Spleen (tissue), 11 donors: Measurements from ENCODE around the gene S100A3. TPM values are rescaled to one million over a fixed set of nuclear protein-coding genes. Genes with fewer than 3 reads are reported as not detected.
"Not testable (repeated sequence)": the region's sequence is repeated elsewhere in the genome, so short reads cannot be mapped to it uniquely, and the experiment has no call there.

Source experiments
- DNase-seq: peaks from one replicate; pipeline ENCODE4 v3.0.0-alpha.2; 2020
- H3K27ac ChIP-seq, 8 donors: fragments of 200-600 bp; sonication (generic) in 7 of 8; 1 replicate in 4 of 8; 2 replicates in 4 of 8; pipeline versions ENCODE4 v1.5.0 to v1.8.0; 2016 to 2021; ENCODE audit warnings: inconsistent platforms in 4 of 8, mild to moderate bottlenecking in 4 of 8, moderate library complexity in 1 of 8
- H3K27me3 ChIP-seq, 7 donors: fragments of 200-600 bp; sonication (generic) in 6 of 7; replicated peaks in 1 of 7; 1 replicate in 4 of 7; 2 replicates in 3 of 7; pipeline versions ENCODE4 v1.5.0 to v1.8.0; 2016 to 2021; ENCODE audit warnings: inconsistent platforms in 3 of 7, mild to moderate bottlenecking in 1 of 7
- H3K36me3 ChIP-seq, 6 donors: fragments of 200-600 bp; sonication (generic) in 5 of 6; 1 replicate in 4 of 6; 2 replicates in 2 of 6; pipeline versions ENCODE4 v1.5.0 to v1.8.0; 2016 to 2021; ENCODE audit warnings: inconsistent platforms in 2 of 6
- H3K4me1 ChIP-seq, 6 donors: fragments of 200-600 bp; sonication (generic) in 5 of 6; 1 replicate in 3 of 6; 2 replicates in 3 of 6; pipeline versions ENCODE4 v1.5.0 to v1.8.0; 2016 to 2021; ENCODE audit warnings: inconsistent platforms in 3 of 6
- H3K4me3 ChIP-seq, 8 donors: fragments of 200-600 bp; sonication (generic) in 7 of 8; 1 replicate in 4 of 8; 2 replicates in 4 of 8; pipeline versions ENCODE4 v1.5.0 to v1.8.0; 2016 to 2021; ENCODE audit warnings: inconsistent platforms in 4 of 8, mild to moderate bottlenecking in 4 of 8, moderate library complexity in 2 of 8
- H3K9me3 ChIP-seq, 8 donors: fragments of 200-600 bp; sonication (generic) in 7 of 8; 1 replicate in 4 of 8; 2 replicates in 4 of 8; pipeline versions ENCODE4 v1.5.0 to v1.8.0; 2016 to 2021; ENCODE audit warnings: inconsistent platforms in 4 of 8
- CTCF ChIP-seq, 11 experiments: fragments of 200-600 bp in 7 of 11; fragments of 450-650 bp in 4 of 11; sonication (generic) in 4 of 11; IDR thresholded peaks in 8 of 11; conservative IDR thresholded peaks in 3 of 11; 1 replicate in 7 of 11; 2 replicates in 4 of 11; pipeline versions ENCODE4 v1.4.0 to v1.8.0; 2016 to 2021; ENCODE audit warnings: antibody characterized with exemption in 11 of 11, inconsistent platforms in 4 of 11, mild to moderate bottlenecking in 1 of 11
- POLR2A ChIP-seq, 3 donors: fragments of 450-650 bp; IDR thresholded peaks; one replicate each; pipeline ENCODE4 v1.5.1; 2017; ENCODE audit warnings: antibody characterized with exemption in 3 of 3, mild to moderate bottlenecking in 1 of 3
- POLR2AphosphoS5 ChIP-seq, 3 donors: sonication (generic); formaldehyde crosslinking; IDR thresholded peaks; one replicate each; pipeline ENCODE4 v1.5.1; 2017; ENCODE audit warnings: antibody characterized with exemption in 3 of 3
- WGBS, 5 donors: extraction: QIAGEN DNeasy Blood & Tissue Kit in 3 of 5; methylation state at CpG; one replicate each; pipeline versions ENCODE4 v1.1.5 to v1.1.7; 2013 to 2018; 5-methylcytosine and 5-hydroxymethylcytosine counted together
- intact Hi-C: fragments of 100-400 bp; cut with DNase I; formaldehyde crosslinking; loops from one replicate; pipeline ENCODE4 v1.15.0; 2023; ENCODE audit warnings: low total_unique reads
- polyA plus RNA-seq, 3 donors: library from polyadenylated mRNA; stranded (reverse); fragments of 200-250 nt; gene quantifications; one replicate each; pipeline ENCODE4 v1.2.1, GENCODE V29; 2013
- total RNA-seq, 7 donors: library from RNA; depleted of rRNA in 3 of 7; stranded (reverse); fragments of >200 nt in 3 of 7; fragmentation: NEBNext Ultra II Directional in 4 of 7; extraction: Animal tissue kit (Norgen Biotek cat#: 25700) in 4 of 7; gene quantifications; one replicate each; pipeline versions ENCODE4 v1.1.0 to v1.2.1, GENCODE V29; 2016 to 2021
- donor health status: healthy with polysubstance abuse.
- donor health status: DM: no; HTN: no; CAD: no; lungs with moderate emphysema.
- donor health status: DM: no; HTN: no; CAD: no.
- donor health status: Bipolar disorder and iron deficiency.
- donor health status: healthy.
- donor health status: DM: no; HTN: no; CAD: no.
- donor health status: DM: yes; HTN: yes; CAD: no.

Gene S100A3
- total and polyA plus RNA-seq, 10 donors: 0.44 to 2.6 (median 1.2) TPM; not detected in 4

DNA sequence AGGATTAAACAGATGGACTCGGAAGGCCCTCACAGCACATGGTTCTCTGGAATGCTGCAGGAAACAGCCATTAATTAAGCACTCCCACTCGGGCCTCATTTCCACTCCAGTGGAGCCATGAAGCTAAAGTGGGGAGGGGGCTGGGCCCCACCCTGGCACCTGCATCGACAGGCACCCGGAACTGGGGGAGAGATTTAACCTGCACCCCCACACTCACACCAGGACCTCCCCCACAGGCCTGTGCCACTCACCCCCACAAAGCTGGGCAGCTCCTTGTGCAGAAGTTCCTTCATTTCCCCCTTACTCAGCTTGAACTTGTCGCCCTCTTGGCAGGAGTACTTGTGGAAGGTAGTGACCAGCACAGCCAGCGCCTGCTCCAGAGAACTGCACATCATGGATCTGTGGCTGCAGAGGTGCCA is 14.4 kb upstream of the S100A3 start:
- no peaks in the 10 kb centered on the region for H3K36me3 ChIP-seq
- H3K4me3 ChIP-seq: no peak overlapping the region
- H3K27me3 ChIP-seq: no peaks in the 10 kb centered on the region
- H3K4me1 ChIP-seq: peaks cover 19 to 45% (median 31%) of the 10 kb centered on the region in 6 donors
- H3K9me3 ChIP-seq: no peaks in the 10 kb centered on the region
- TF ChIP-seq POLR2AphosphoS5 (IDR thresholded peaks at IDR 0.05) (no peak), CTCF (IDR thresholded peaks at IDR 0.05 in 8 of 11, conservative IDR thresholded peaks at IDR 0.05 in 3 of 11) (no peak), POLR2A (IDR thresholded peaks at IDR 0.05) (no peak)
- peak; percentile 49 for DNase-seq
- no peak overlapping the region for H3K27ac ChIP-seq
- 74 to 92% (median 87%) methylated on average over 5 to 6 of the region's 6 CpGs for WGBS, 5 donors
- intact Hi-C loops: loop anchor here (10.0 kb wide), 1 partner anchor 209 kb away; the partner anchor contains the start of gene S100A9

GRCh38 chr1:153562021-153562420 is 13.0 kb upstream of the S100A3 start:
- not testable (repeated sequence) for H3K4me3 ChIP-seq, H3K27ac ChIP-seq, H3K36me3 ChIP-seq, H3K27me3 ChIP-seq, H3K9me3 ChIP-seq
- WGBS, 5 donors: 86 to 94% (median 91%) methylated on average over 3 of the region's 3 CpGs
- peak; percentile 13 for DNase-seq
- peaks cover 12 to 30% (median 18%) of the 10 kb centered on the region in 6 donors for H3K4me1 ChIP-seq
- intact Hi-C loops: loop anchor here (10.0 kb wide), 1 partner anchor 207 kb away; the partner anchor contains the start of gene S100A9

GRCh38 chr1:153561466-153561985 is 12.5 kb upstream of the S100A3 start:
- TF ChIP-seq POLR2AphosphoS5 (IDR thresholded peaks at IDR 0.05): no peak
- TF ChIP-seq POLR2A (IDR thresholded peaks at IDR 0.05): no peak
- no peak for TF ChIP-seq CTCF (IDR thresholded peaks at IDR 0.05 in 8 of 11, conservative IDR thresholded peaks at IDR 0.05 in 3 of 11)
- no peak overlapping the region for H3K27ac ChIP-seq
- intact Hi-C loops: loop anchor here (10.0 kb wide), 1 partner anchor 207 kb away; the partner anchor contains the start of gene S100A9
- no peaks in the 10 kb centered on the region for H3K27me3 ChIP-seq
- peaks cover 9 to 25% (median 13%) of the 10 kb centered on the region in 6 donors for H3K4me1 ChIP-seq
- no peaks in the 10 kb centered on the region for H3K36me3 ChIP-seq
- DNase-seq: peak; percentile 47
- H3K9me3 ChIP-seq: no peaks in the 10 kb centered on the region
- WGBS, 5 donors: 77 to 100% (median 98%) methylated on average over 3 of the region's 3 CpGs
- H3K4me3 ChIP-seq: no peak overlapping the region

- no peaks in the 10 kb centered on the region for H3K27me3 ChIP-seq
- H3K4me1 ChIP-seq: peaks cover 4 to 19% (median 7%) of the 10 kb centered on the region in 6 donors
- intact Hi-C loops: loop anchor here (10.0 kb wide), 1 partner anchor 206 kb away; the partner anchor contains the start of gene S100A9
- no peak overlapping the region for H3K27ac ChIP-seq
- H3K4me3 ChIP-seq: no peak overlapping the region
- no peaks in the 10 kb centered on the region for H3K9me3 ChIP-seq
- no peak for TF ChIP-seq POLR2AphosphoS5 (IDR thresholded peaks at IDR 0.05)
- no peak for TF ChIP-seq CTCF (IDR thresholded peaks at IDR 0.05 in 8 of 11, conservative IDR thresholded peaks at IDR 0.05 in 3 of 11)
- TF ChIP-seq POLR2A (IDR thresholded peaks at IDR 0.05): no peak
- peak; percentile 9 for DNase-seq
- no peaks in the 10 kb centered on the region for H3K36me3 ChIP-seq
- WGBS, 5 donors: 87 to 94% (median 91%) methylated on average over 10 of the region's 10 CpGs
Observed at GRCh38 chr1:153560771-153561465, 11.9 kb upstream of the S100A3 start.
